RWPE1 (cell line): ENCODE results near the gene DUSP5.

Experiments used
- CTCF ChIA-PET: fragments of 350-600 bp; sonication (Branson Sonifier 250); formaldehyde crosslinking; extraction: SDS; loops from one replicate; lab custom pipeline; 2021; lab: Yijun Ruan, JAX
- POLR2A ChIA-PET: fragments of 400-600 bp; formaldehyde crosslinking; extraction: SDS; loops from one replicate; lab custom pipeline; 2020; ENCODE audit warnings: antibody characterized with exemption; ENCODE audit not compliant: low non-redundant PET; lab: Yijun Ruan, JAX
- DNase-seq: peaks from one replicate; pipeline ENCODE4 v3.0.0; 2012; ENCODE audit warnings: low spot score
- H3K27ac ChIP-seq: fragments of 450-650 bp; 2 replicates; pipeline ENCODE4 v1.5.1; 2017
- CTCF ChIP-seq: fragments of 450-650 bp; conservative IDR thresholded peaks from 2 replicates; pipeline ENCODE4 v1.5.1; 2017; ENCODE audit warnings: low read depth, mild to moderate bottlenecking

The DUSP5 gene

GRCh38 chr10:110497438-110498086 lies at the start of gene DUSP5:
TSS of gene DUSP5 (plus strand) at chr10:110497907. CDS start at chr10:110498122, 215 bp downstream.
- H3K27ac ChIP-seq, result peak within 1 kb of the TSS; percentile 89
- no peak for TF ChIP-seq CTCF
- DNase-seq, result peak; percentile 96
- POLR2A ChIA-PET, result interaction anchor here (0.9 to 1.8 kb wide), 5 partner anchors 89 to 144 kb away, joined by 3 to 14 read pairs (median 3); no protein-coding TSS in a partner anchor
- CTCF ChIA-PET, result interaction anchor here (0.6 to 3.3 kb wide), 4 partner anchors 48 to 182 kb away, joined by 3 to 18 read pairs (median 4); no protein-coding TSS in a partner anchor

- ChIA-PET CTCF (interaction anchor here (0.6 kb wide), 1 partner anchor 119 kb away, joined by 4 read pairs; no protein-coding TSS in a partner anchor), POLR2A (no interaction called here)
- no peak overlapping the region for H3K27ac ChIP-seq
- no peak for TF ChIP-seq CTCF
- DNase-seq, result no peak
These were observed 48.9 kb upstream of the DUSP5 start for GRCh38 chr10:110448682-110449418.

GRCh38 chr10:110455446-110455845 lies 42.3 kb upstream of the DUSP5 start:
- H3K27ac ChIP-seq, result peak overlapping the region; percentile 87
- ChIA-PET POLR2A (interaction anchor here (1.8 kb wide), 1 partner anchor 40 kb away, joined by 5 read pairs; no protein-coding TSS in a partner anchor), CTCF (no interaction called here)
- no peak for TF ChIP-seq CTCF
- DNase-seq, result no peak

- peak; percentile 48 for DNase-seq
These were observed 41.7 kb upstream of the DUSP5 start for GRCh38 chr10:110456046-110456445.

GRCh38 chr10:110456523-110457091 lies 41.1 kb upstream of the DUSP5 start:
- H3K27ac ChIP-seq, result peak overlapping the region; percentile 87
- no peak for TF ChIP-seq CTCF
- DNase-seq, result peak; percentile 85
- POLR2A ChIA-PET, result interaction anchor here (0.7 to 1.8 kb wide), 2 partner anchors 39 to 129 kb away, joined by 3 to 5 read pairs; no protein-coding TSS in a partner anchor
- CTCF ChIA-PET, result interaction anchor here (0.5 to 1.2 kb wide), 3 partner anchors 47 to 124 kb away, joined by 3 read pairs; no protein-coding TSS in a partner anchor

More at GRCh38 chr10:110456046-110456445, 41.7 kb upstream of the DUSP5 start:
- no peak for TF ChIP-seq CTCF
- ChIA-PET POLR2A (interaction anchor here (1.8 kb wide), 1 partner anchor 40 kb away, joined by 5 read pairs; no protein-coding TSS in a partner anchor), CTCF (interaction anchor here (0.5 to 1.2 kb wide), 3 partner anchors 48 to 125 kb away, joined by 3 read pairs; no protein-coding TSS in a partner anchor)
- peak overlapping the region; percentile 87 for H3K27ac ChIP-seq

- peak overlapping the region; percentile 87; the same call in 1 of the 2 replicates for H3K27ac ChIP-seq
- POLR2A ChIA-PET, result no interaction called here
- CTCF ChIA-PET, result no interaction called here
These were observed 39.9 kb upstream of the DUSP5 start for GRCh38 chr10:110457851-110458250.

More at GRCh38 chr10:110457851-110458250, 39.9 kb upstream of the DUSP5 start:
- no peak for DNase-seq
- no peak for TF ChIP-seq CTCF
